DOHH2 (cell line): ENCODE measurements around the gene NDP.

Experiments used
- H3F3A ChIP-seq: fragments of 200-600 bp; sonication (generic), shearing (Covaris generic); 2 replicates; pipeline ENCODE4 v1.6.0; 2016; ENCODE audit warnings: antibody characterized with exemption, mild to moderate bottlenecking; ENCODE audit not compliant: control insufficient read depth, insufficient read depth
- H3K27ac ChIP-seq: fragments of 200-600 bp; sonication (generic); 2 replicates; pipeline ENCODE4 v1.5.1; 2014; ENCODE audit warnings: low read depth, mild to moderate bottlenecking, low read length, moderate library complexity
- H3K27me3 ChIP-seq: fragments of 200-600 bp; sonication (generic); 2 replicates; pipeline ENCODE4 v1.6.1; 2014; ENCODE audit warnings: mild to moderate bottlenecking, low read length, mixed read lengths; ENCODE audit not compliant: control insufficient read depth
- H3K36me3 ChIP-seq: fragments of 200-600 bp; sonication (generic); 2 replicates; pipeline ENCODE4 v1.6.1; 2014; ENCODE audit warnings: mild to moderate bottlenecking, low read length, moderate library complexity, mixed read lengths; ENCODE audit not compliant: control insufficient read depth
- H3K4me1 ChIP-seq: fragments of 200-600 bp; sonication (generic); 2 replicates; pipeline ENCODE4 v1.6.1; 2014; ENCODE audit warnings: mild to moderate bottlenecking, low read length, mixed read lengths; ENCODE audit not compliant: control insufficient read depth
- H3K4me2 ChIP-seq: fragments of 200-600 bp; sonication (generic); 2 replicates; pipeline ENCODE4 v1.6.0; 2014; ENCODE audit warnings: mild to moderate bottlenecking, low read length, moderate library complexity
- H3K4me3 ChIP-seq: fragments of 200-600 bp; sonication (generic); 2 replicates; pipeline ENCODE4 v1.5.1; 2014; ENCODE audit warnings: mild to moderate bottlenecking, low read length, mixed read lengths
- H3K79me2 ChIP-seq: fragments of 200-600 bp; sonication (generic); 2 replicates; pipeline ENCODE4 v1.6.1; 2014; ENCODE audit warnings: mild to moderate bottlenecking, low read length, mixed read lengths; ENCODE audit not compliant: control insufficient read depth
- H3K9me2 ChIP-seq: fragments of 200-600 bp; sonication (generic); replicated peaks from 2 replicates; pipeline ENCODE4 v1.6.1; 2014; ENCODE audit warnings: mild to moderate bottlenecking, low read length, mixed read lengths; ENCODE audit not compliant: control insufficient read depth
- H3K9me3 ChIP-seq: fragments of 200-600 bp; sonication (generic); 2 replicates; pipeline ENCODE4 v1.6.1; 2014; ENCODE audit warnings: antibody characterized with exemption, low read length, mixed read lengths; ENCODE audit not compliant: control insufficient read depth, insufficient read depth
- H4K20me1 ChIP-seq: fragments of 200-600 bp; sonication (generic); 2 replicates; pipeline ENCODE4 v1.6.0; 2014; ENCODE audit warnings: low read depth, mild to moderate bottlenecking, antibody characterized with exemption, low read length, moderate library complexity; ENCODE audit not compliant: control insufficient read depth, insufficient read depth
- EZH2phosphoT487 ChIP-seq: fragments of 200-600 bp; sonication (generic); IDR thresholded peaks from 2 replicates; pipeline ENCODE4 v1.6.1; 2017; ENCODE audit warnings: borderline replicate concordance, mild to moderate bottlenecking, antibody characterized with exemption, low read length, moderate library complexity, mixed read lengths
- TF ChIP-seq, protein P1 (sequence below): fragments of 200-600 bp; sonication (generic); IDR thresholded peaks from one replicate; pipeline ENCODE4 v1.5.1; 2014; ENCODE audit warnings: antibody characterized with exemption, mild to moderate bottlenecking, low read depth, low read length; ENCODE audit not compliant: poor library complexity, severe bottlenecking

NDP gene

DNA sequence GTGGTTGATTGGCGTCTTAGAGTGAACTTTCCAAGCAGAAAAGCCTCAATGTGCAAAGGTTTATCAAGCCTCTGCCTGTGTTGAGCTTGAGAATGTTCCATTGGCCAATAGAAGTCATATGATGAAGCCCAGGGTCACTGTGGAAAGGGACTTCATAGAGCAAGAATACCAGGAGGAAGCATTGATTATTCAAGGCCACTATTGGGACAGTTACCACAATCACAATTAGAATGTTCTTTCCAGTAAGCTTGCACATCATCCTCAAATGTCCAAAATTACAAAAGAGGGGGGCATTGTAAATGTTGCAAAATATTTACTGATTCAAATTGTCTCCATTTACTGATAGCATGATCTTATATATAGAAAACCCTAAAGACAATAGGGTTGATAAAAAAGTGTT, 32.9 kb upstream of the NDP start:
- Histone ChIP-seq H3K4me3 (no peak overlapping the region), H3K79me2 (no peaks in the 10 kb centered on the region), H3K27ac (no peak overlapping the region), H4K20me1 (no peaks in the 10 kb centered on the region), H3K4me2 (no peak overlapping the region), H3F3A (no peaks in the 10 kb centered on the region), H3K4me1 (no peaks in the 10 kb centered on the region), H3K36me3 (no peaks in the 10 kb centered on the region), H3K27me3 (no peaks in the 10 kb centered on the region), H3K9me2 (no peaks in the 10 kb centered on the region), H3K9me3 (no peaks in the 10 kb centered on the region)
- TF ChIP-seq, protein P1, sequence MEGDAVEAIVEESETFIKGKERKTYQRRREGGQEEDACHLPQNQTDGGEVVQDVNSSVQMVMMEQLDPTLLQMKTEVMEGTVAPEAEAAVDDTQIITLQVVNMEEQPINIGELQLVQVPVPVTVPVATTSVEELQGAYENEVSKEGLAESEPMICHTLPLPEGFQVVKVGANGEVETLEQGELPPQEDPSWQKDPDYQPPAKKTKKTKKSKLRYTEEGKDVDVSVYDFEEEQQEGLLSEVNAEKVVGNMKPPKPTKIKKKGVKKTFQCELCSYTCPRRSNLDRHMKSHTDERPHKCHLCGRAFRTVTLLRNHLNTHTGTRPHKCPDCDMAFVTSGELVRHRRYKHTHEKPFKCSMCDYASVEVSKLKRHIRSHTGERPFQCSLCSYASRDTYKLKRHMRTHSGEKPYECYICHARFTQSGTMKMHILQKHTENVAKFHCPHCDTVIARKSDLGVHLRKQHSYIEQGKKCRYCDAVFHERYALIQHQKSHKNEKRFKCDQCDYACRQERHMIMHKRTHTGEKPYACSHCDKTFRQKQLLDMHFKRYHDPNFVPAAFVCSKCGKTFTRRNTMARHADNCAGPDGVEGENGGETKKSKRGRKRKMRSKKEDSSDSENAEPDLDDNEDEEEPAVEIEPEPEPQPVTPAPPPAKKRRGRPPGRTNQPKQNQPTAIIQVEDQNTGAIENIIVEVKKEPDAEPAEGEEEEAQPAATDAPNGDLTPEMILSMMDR: no peak
- no peak for TF ChIP-seq EZH2phosphoT487

DNA sequence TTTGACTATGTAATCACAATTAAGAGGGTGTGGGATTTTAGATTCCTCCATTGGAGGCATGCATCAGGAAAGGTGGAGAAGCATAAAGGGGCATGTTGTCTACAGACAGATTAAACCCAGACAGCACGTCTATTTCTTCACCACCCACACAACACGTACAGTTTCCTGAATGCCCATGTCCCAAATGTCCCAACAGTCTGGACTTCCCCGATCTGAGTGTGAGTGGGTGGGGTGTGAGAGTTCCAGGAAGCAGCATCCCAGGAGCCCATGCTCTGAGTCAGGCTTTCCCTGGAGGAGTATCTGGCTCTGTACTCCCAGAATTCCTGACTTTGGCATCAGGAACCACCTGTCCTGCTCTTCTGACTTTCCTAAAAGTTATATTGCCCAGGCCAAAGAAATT, 30.8 kb upstream of the NDP start:
- Histone ChIP-seq H3K4me1 (no peaks in the 10 kb centered on the region), H3K27me3 (no peaks in the 10 kb centered on the region), H3K27ac (no peak overlapping the region), H3K9me2 (no peaks in the 10 kb centered on the region), H3K36me3 (no peaks in the 10 kb centered on the region), H4K20me1 (no peaks in the 10 kb centered on the region), H3K9me3 (no peaks in the 10 kb centered on the region), H3K4me2 (no peak overlapping the region), H3F3A (no peaks in the 10 kb centered on the region), H3K79me2 (no peaks in the 10 kb centered on the region), H3K4me3 (no peak overlapping the region)
- no peak for TF ChIP-seq EZH2phosphoT487
- TF ChIP-seq, protein P1: no peak

DNA sequence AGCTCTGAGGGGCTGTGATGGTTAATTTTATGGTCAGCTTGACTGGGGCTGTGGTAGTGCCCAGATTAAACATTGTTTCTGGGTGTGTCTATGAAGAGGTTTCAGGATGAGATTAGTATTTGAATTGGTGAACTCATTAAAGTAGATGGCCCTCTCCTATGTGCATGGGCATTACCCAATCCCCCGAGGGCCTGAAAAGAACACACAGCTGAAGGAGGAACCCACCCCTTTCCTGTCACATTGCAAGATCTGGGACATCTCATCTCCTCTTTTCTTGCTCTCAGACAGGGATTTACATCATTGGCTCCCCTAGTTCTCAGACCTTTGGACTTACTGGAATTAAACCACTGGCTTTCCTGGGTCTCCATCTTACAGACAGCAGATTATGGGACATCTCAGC, 29.4 kb upstream of the NDP start:
- H3K79me2 ChIP-seq: no peaks in the 10 kb centered on the region

More for the DNA sequence above, 29.4 kb upstream of the NDP start:
- Histone ChIP-seq H3K4me2 (no peak overlapping the region), H3K27ac (no peak overlapping the region), H3K4me3 (no peak overlapping the region), H3K9me2 (no peaks in the 10 kb centered on the region), H3K9me3 (no peaks in the 10 kb centered on the region), H3K36me3 (no peaks in the 10 kb centered on the region), H3F3A (no peaks in the 10 kb centered on the region), H3K27me3 (no peaks in the 10 kb centered on the region), H3K4me1 (no peaks in the 10 kb centered on the region), H4K20me1 (no peaks in the 10 kb centered on the region)
- no peak for TF ChIP-seq EZH2phosphoT487
- TF ChIP-seq, protein P1: no peak
